ENCODE results near the gene KDM2B. TPM values are rescaled to one million over a fixed set of nuclear protein-coding genes. Genes with fewer than 3 reads are reported as not detected.

KDM2B gene
- polyA plus RNA-seq, 1 donor (not counting 4 experiments of a cell fraction or from before 2014, with no cell fraction given), result 10.3 TPM

DNA sequence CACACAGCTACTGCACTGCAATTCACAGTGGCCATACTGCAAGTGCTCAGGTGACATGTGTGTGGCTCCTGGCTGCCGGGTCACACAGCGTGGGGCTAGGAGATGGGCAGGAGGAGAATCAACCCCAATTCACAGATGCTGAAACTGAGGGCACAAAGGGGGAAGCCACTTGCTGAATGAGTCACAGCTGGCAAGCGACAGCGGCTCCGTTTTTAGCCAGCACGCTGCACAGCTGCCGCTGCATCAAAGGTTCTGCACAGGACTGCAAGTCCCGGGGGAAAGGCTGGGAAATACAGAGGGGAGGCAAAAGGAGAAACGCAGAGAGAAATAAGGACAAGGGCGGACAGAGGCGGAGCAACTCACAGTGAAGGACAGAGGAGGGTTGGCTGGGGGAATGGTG lies 57.9 kb downstream of the KDM2B start:
- Histone ChIP-seq H3K79me2 (ENCODE audit: control insufficient read depth, insufficient read depth, low read length) (no peaks in the 10 kb centered on the region), H4K20me1 (ENCODE audit: control insufficient read depth, extremely low read depth, insufficient read depth, low read length) (no peaks in the 10 kb centered on the region), H3K9ac (ENCODE audit: control insufficient read depth, extremely low read depth, insufficient read depth, low read length) (no peak overlapping the region), H2AFZ (ENCODE audit: control insufficient read depth, low read length) (no peak overlapping the region), H3K4me2 (ENCODE audit: control insufficient read depth, extremely low read depth, insufficient read depth, low read depth, low read length) (no peak overlapping the region), H3K27me3 (ENCODE audit: control insufficient read depth, extremely low read depth, insufficient read depth, low read length) (no peaks in the 10 kb centered on the region), H3K4me3 (ENCODE audit: control insufficient read depth in 2 of 3, extremely low read depth in 1 of 3, insufficient read depth in 2 of 3, low read depth in 1 of 3, low read length in 3 of 3) (no peak overlapping the region), H3K36me3 (ENCODE audit: control insufficient read depth in 2 of 2, extremely low read depth in 1 of 2, insufficient read depth in 2 of 2, low read length in 2 of 2) (no peaks in the 10 kb centered on the region), H3K9me3 (ENCODE audit: control insufficient read depth, low read depth, low read length) (no peaks in the 10 kb centered on the region), H3K9me1 (ENCODE audit: control insufficient read depth, extremely low read depth, insufficient read depth, low read length) (no peaks in the 10 kb centered on the region), H3K4me1 (ENCODE audit: control insufficient read depth, extremely low read depth, insufficient read depth, low read length) (no peaks in the 10 kb centered on the region), H3K27ac (ENCODE audit: control insufficient read depth, insufficient read depth, low read length) (no peak overlapping the region)
- TF ChIP-seq EZH2 (IDR thresholded peaks at IDR 0.05; ENCODE audit: low read length), result no peak
- TF ChIP-seq, protein P1, sequence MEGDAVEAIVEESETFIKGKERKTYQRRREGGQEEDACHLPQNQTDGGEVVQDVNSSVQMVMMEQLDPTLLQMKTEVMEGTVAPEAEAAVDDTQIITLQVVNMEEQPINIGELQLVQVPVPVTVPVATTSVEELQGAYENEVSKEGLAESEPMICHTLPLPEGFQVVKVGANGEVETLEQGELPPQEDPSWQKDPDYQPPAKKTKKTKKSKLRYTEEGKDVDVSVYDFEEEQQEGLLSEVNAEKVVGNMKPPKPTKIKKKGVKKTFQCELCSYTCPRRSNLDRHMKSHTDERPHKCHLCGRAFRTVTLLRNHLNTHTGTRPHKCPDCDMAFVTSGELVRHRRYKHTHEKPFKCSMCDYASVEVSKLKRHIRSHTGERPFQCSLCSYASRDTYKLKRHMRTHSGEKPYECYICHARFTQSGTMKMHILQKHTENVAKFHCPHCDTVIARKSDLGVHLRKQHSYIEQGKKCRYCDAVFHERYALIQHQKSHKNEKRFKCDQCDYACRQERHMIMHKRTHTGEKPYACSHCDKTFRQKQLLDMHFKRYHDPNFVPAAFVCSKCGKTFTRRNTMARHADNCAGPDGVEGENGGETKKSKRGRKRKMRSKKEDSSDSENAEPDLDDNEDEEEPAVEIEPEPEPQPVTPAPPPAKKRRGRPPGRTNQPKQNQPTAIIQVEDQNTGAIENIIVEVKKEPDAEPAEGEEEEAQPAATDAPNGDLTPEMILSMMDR (optimal IDR thresholded peaks at IDR 0.05 in 1 of 3, IDR thresholded peaks at IDR 0.05 in 1 of 3, conservative IDR thresholded peaks at IDR 0.05 in 1 of 3; ENCODE audit: extremely low read depth in 1 of 3, insufficient read depth in 2 of 3, low read length in 3 of 3), result no peak
- dilution Hi-C loops (cut with MboI; ENCODE audit: extremely low pct_ligation_motif_present, low sequenced_read_pairs), result loop anchor here (5.0 kb wide), 1 partner anchor 51 kb away; no protein-coding TSS in a partner anchor
- DNase-seq (ENCODE audit: low read depth, low spot score), result no peak
- no peak for FAIRE-seq

DNA sequence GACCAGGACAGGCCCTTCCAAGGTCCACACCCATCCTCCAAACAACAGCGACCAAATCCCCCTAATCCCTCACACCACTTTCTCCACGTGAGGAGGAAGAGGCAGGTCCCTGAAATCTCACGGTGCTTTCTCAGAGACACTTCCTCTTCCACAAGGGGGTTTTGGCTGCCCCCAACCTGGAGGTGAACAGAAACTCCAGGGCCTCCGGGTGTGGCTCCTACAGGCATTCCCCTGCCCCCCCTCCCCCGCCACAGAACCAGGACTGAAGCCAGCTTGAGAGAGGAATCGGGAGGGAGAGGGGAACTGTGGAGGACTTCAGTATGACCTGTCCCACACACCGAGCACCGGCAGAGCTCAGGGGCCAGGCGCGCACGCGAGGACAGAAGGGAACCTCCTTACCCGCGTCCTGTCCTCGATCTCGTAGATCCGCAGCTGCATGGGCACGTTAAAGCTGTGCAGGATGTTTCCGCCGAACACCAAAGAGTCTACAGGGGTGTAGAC lies 60.2 kb downstream of the KDM2B start:
- no peaks in the 10 kb centered on the region for H3K79me2 ChIP-seq (ENCODE audit: control insufficient read depth, insufficient read depth, low read length)
- H2AFZ ChIP-seq (ENCODE audit: control insufficient read depth, low read length), result no peak overlapping the region

More for the DNA sequence above, 60.2 kb downstream of the KDM2B start:
- no peaks in the 10 kb centered on the region for H3K9me3 ChIP-seq (ENCODE audit: control insufficient read depth, low read depth, low read length)
- no peaks in the 10 kb centered on the region for H3K9me1 ChIP-seq (ENCODE audit: control insufficient read depth, extremely low read depth, insufficient read depth, low read length)
- H4K20me1 ChIP-seq (ENCODE audit: control insufficient read depth, extremely low read depth, insufficient read depth, low read length), result no peaks in the 10 kb centered on the region
- TF ChIP-seq EZH2 (IDR thresholded peaks at IDR 0.05; ENCODE audit: low read length), result no peak
- TF ChIP-seq, protein P1 (optimal IDR thresholded peaks at IDR 0.05 in 1 of 3, IDR thresholded peaks at IDR 0.05 in 1 of 3, conservative IDR thresholded peaks at IDR 0.05 in 1 of 3; ENCODE audit: extremely low read depth in 1 of 3, insufficient read depth in 2 of 3, low read length in 3 of 3), result no peak
- no peak overlapping the region for H3K4me2 ChIP-seq (ENCODE audit: control insufficient read depth, extremely low read depth, insufficient read depth, low read depth, low read length)
- H3K9ac ChIP-seq (ENCODE audit: control insufficient read depth, extremely low read depth, insufficient read depth, low read length), result no peak overlapping the region
- no peak overlapping the region for H3K27ac ChIP-seq (ENCODE audit: control insufficient read depth, insufficient read depth, low read length)
- H3K4me3 ChIP-seq (ENCODE audit: control insufficient read depth in 2 of 3, extremely low read depth in 1 of 3, insufficient read depth in 2 of 3, low read depth in 1 of 3, low read length in 3 of 3), result no peak overlapping the region
- H3K4me1 ChIP-seq (ENCODE audit: control insufficient read depth, extremely low read depth, insufficient read depth, low read length), result no peaks in the 10 kb centered on the region
- dilution Hi-C loops (cut with MboI; ENCODE audit: extremely low pct_ligation_motif_present, low sequenced_read_pairs), result loop anchor here (5.0 kb wide), 1 partner anchor 48 kb away; no protein-coding TSS in a partner anchor
- no peaks in the 10 kb centered on the region for H3K27me3 ChIP-seq (ENCODE audit: control insufficient read depth, extremely low read depth, insufficient read depth, low read length)
- no peaks in the 10 kb centered on the region for H3K36me3 ChIP-seq (ENCODE audit: control insufficient read depth in 2 of 2, extremely low read depth in 1 of 2, insufficient read depth in 2 of 2, low read length in 2 of 2)
- FAIRE-seq (no peak), DNase-seq (ENCODE audit: low read depth, low spot score) (no peak)

All from keratinocyte (primary cell).